ENCODE measurements around the gene ZNF90. TPM values are rescaled to one million over a fixed set of nuclear protein-coding genes. Genes with fewer than 3 reads are reported as not detected.

ZNF90 gene
- total and polyA plus RNA-seq, 7 donors = 1.5 to 4.6 (median 2.8) TPM; not detected in 1

DNA sequence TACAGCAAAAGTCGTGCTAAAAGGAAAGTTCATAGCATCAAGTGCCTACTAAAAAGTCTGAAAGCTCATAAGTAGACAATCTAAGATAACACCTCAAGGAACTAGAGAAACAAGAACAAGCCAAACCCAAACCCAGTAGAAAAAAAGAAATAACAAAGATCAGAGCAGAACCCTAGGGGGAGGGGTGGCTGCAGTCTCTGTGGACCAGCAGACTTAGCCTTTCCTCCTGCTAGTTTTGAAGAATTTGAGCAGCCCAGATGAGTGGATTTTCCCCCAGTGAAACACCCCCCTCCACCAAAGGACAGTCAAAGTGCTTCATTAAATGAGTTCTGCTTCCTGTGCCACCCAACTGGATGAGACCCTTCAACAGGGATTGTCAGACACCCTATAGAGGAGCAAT, 86.7 kb downstream of the ZNF90 start:
- Histone ChIP-seq H3K4me1 (peaks cover 0 to 9% (median 7%) of the 10 kb centered on the region in 4 donors), H3K36me3 (no peaks in the 10 kb centered on the region), H3K9me3 (no peaks in the 10 kb centered on the region), H3K4me3 (no peak overlapping the region), H3K27me3 (no peaks in the 10 kb centered on the region), H3K27ac (no peak overlapping the region)
- TF ChIP-seq, protein P1, sequence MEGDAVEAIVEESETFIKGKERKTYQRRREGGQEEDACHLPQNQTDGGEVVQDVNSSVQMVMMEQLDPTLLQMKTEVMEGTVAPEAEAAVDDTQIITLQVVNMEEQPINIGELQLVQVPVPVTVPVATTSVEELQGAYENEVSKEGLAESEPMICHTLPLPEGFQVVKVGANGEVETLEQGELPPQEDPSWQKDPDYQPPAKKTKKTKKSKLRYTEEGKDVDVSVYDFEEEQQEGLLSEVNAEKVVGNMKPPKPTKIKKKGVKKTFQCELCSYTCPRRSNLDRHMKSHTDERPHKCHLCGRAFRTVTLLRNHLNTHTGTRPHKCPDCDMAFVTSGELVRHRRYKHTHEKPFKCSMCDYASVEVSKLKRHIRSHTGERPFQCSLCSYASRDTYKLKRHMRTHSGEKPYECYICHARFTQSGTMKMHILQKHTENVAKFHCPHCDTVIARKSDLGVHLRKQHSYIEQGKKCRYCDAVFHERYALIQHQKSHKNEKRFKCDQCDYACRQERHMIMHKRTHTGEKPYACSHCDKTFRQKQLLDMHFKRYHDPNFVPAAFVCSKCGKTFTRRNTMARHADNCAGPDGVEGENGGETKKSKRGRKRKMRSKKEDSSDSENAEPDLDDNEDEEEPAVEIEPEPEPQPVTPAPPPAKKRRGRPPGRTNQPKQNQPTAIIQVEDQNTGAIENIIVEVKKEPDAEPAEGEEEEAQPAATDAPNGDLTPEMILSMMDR (IDR thresholded peaks at IDR 0.05) = no peak
- TF ChIP-seq POLR2A (IDR thresholded peaks at IDR 0.05) (no peak), EP300 (IDR thresholded peaks at IDR 0.05) (no peak), POLR2AphosphoS5 (IDR thresholded peaks at IDR 0.05) (no peak)
- WGBS, 2 donors = 93 to 94% methylated on average over 1 of the region's 1 CpG
- intact Hi-C loops (cut with DNase I) = no loop called here
- DNase-seq = no peak

DNA sequence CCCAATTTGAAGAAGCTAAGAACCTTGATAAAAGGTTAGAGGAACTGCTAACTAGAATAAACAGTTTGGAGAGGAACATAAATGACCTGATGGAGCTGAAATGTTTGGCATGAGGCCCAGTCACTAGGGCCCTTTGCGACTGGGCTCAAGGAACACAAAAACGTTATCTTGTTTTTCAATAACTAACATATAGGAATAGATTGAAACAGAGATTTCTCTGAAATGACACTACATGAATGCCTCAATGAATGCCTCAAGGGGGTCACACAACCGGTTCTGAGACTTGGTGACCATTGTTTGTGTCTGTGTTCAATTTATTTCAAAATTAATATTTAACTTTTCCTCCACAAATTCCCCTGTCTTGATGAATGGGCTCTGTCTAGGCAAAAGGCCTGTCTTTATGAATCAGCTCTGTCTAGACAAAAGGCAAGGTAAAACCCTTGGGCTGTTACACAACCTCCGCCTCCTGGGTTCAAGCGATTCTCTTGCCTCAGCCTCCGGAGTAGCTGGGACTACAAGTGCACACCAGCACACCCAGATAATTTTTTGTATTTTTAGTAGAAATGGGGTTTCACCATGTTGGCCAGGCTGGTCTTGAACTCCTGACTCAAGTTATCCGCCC, 88.3 kb downstream of the ZNF90 start:
- intact Hi-C loops (cut with DNase I) = loop anchor here (5.0 kb wide), 2 partner anchors 89 to 129 kb away; partner anchors contain the start of genes ZNF682 and ZNF90
- TF ChIP-seq, protein P1 (IDR thresholded peaks at IDR 0.05) = no peak
- no peak for TF ChIP-seq POLR2AphosphoS5 (IDR thresholded peaks at IDR 0.05)
- TF ChIP-seq POLR2A (IDR thresholded peaks at IDR 0.05) = no peak
- TF ChIP-seq EP300 (IDR thresholded peaks at IDR 0.05) = no peak
- 68 to 83% methylated on average over 7 of the region's 7 CpGs for WGBS, 2 donors
- H3K27me3 ChIP-seq = no peaks in the 10 kb centered on the region
- peaks cover 0 to 9% (median 7%) of the 10 kb centered on the region in 4 donors for H3K4me1 ChIP-seq
- DNase-seq = no peak
- no peak overlapping the region for H3K27ac ChIP-seq
- no peak overlapping the region for H3K4me3 ChIP-seq
- H3K36me3 ChIP-seq = peaks cover 0 to 6% (median under 1%) of the 10 kb centered on the region in 4 donors
- H3K9me3 ChIP-seq = no peaks in the 10 kb centered on the region

GRCh38 chr19:20167020-20167644, 89.3 kb downstream of the ZNF90 start, which contains the start of gene ZNF486:
Gene ZNF486 (plus strand): TSS chr19:20167214. CDS start chr19:20167331, 117 bp downstream.
- peak; percentile 49 to 82 (median 78) for TF ChIP-seq POLR2AphosphoS5 (IDR thresholded peaks at IDR 0.05)
- peak in 1 of 2 donors; percentile 32 for TF ChIP-seq POLR2A (IDR thresholded peaks at IDR 0.05)
- TF ChIP-seq, protein P1 (IDR thresholded peaks at IDR 0.05) = no peak
- TF ChIP-seq EP300 (IDR thresholded peaks at IDR 0.05) = no peak
- 4 to 11% methylated on average over 25 of the region's 25 CpGs for WGBS, 2 donors
- intact Hi-C loops (cut with DNase I) = loop anchor here (5.0 kb wide), 2 partner anchors 90 to 130 kb away; partner anchors contain the start of genes ZNF682 and ZNF90

DNA sequence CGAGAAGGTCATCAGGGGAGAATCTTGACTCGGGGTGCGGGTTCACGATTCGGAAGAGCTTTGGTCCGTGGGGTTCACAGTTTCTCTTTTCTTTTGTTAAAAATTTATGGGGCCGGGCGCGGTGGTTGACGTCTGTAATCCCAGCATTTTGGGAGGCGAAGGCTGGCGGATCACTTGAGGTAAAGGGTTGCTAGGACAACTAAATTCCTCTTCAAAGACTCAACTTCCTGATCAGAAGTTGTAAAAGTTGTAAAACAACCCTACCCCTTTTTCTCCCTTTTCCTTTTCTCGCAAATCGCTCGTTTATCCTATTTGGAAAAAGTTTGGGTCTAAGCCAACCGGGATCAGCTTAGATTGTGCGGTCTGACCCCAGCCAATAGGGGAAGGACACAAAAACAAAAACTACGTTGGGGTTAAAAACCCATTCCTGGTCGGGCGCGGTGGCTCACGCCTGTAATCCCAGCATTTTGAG, 89.9 kb downstream of the ZNF90 start:
- WGBS, 2 donors = 28 to 29% methylated on average over 22 of the region's 22 CpGs
- H3K4me1 ChIP-seq = peaks cover 0 to 9% (median 7%) of the 10 kb centered on the region in 4 donors
- peaks cover 0 to 8% (median 3%) of the 10 kb centered on the region in 4 donors for H3K36me3 ChIP-seq
- intact Hi-C loops (cut with DNase I) = loop anchor here (5.0 kb wide), 2 partner anchors 90 to 130 kb away; partner anchors contain the start of genes ZNF682 and ZNF90
- H3K4me3 ChIP-seq = peak overlapping the region; percentile 54 to 71 (median 66)
- H3K9me3 ChIP-seq = no peaks in the 10 kb centered on the region
- H3K27me3 ChIP-seq = no peaks in the 10 kb centered on the region
- H3K27ac ChIP-seq = peak overlapping the region; percentile 67 to 85 (median 72)
- TF ChIP-seq EP300 (IDR thresholded peaks at IDR 0.05) = no peak
- no peak for TF ChIP-seq POLR2AphosphoS5 (IDR thresholded peaks at IDR 0.05)
- TF ChIP-seq, protein P1 (IDR thresholded peaks at IDR 0.05) = no peak
- TF ChIP-seq POLR2A (IDR thresholded peaks at IDR 0.05) = no peak
- DNase-seq = no peak

More at GRCh38 chr19:20167020-20167644, 89.3 kb downstream of the ZNF90 start, which contains the start of gene ZNF486:
- Histone ChIP-seq H3K4me3 (peak within 1 kb of the TSS; percentile 54 to 71 (median 66)), H3K4me1 (peaks cover 0 to 9% (median 7%) of the 10 kb centered on the region in 4 donors), H3K36me3 (peaks cover 0 to 8% (median 3%) of the 10 kb centered on the region in 4 donors), H3K27me3 (no peaks in the 10 kb centered on the region), H3K9me3 (no peaks in the 10 kb centered on the region), H3K27ac (peak within 1 kb of the TSS; percentile 67 to 85 (median 72))
- peak; percentile 98 for DNase-seq

Small RNAs within 50 kb of the gene (small RNA-seq; reads per million reads assigned to genes)
- gene AC006539.3 = 0 reads per million in 3 donors

Other genes starting within 250 kb of the ZNF90 start
- 10 to 100 TPM in 1 of 4 donors, 1 to 10 TPM in 3; 2.4 to 11.6 (median 7.3) TPM for gene ZNF253, start 212.1 kb upstream of the ZNF90 start, total RNA-seq
- 1 to 10 TPM; 2.4 to 5.5 (median 2.5) TPM for gene ZNF253, start 212.1 kb upstream of the ZNF90 start, polyA plus RNA-seq
- gene ZNF93, start 177.1 kb upstream of the ZNF90 start, total RNA-seq = 10 to 100 TPM in 1 of 4 donors, 1 to 10 TPM in 3; 5.1 to 14.4 (median 6.7) TPM
- gene ZNF93, start 177.1 kb upstream of the ZNF90 start, polyA plus RNA-seq = 1 to 10 TPM; 1.2 to 3.9 (median 1.8) TPM
- 1 to 10 TPM; 1.8 to 3.0 (median 2.1) TPM for gene ZNF682, start 38.5 kb upstream of the ZNF90 start, total RNA-seq
- 1 to 10 TPM in 2 of 3 donors, under 1 TPM in 1; 0.69 to 2.8 (median 1.8) TPM for gene ZNF682, start 38.5 kb upstream of the ZNF90 start, polyA plus RNA-seq
- gene ZNF486, start 89.2 kb downstream of the ZNF90 start, total RNA-seq = 1 to 10 TPM; 2.9 to 4.2 (median 3.8) TPM
- gene ZNF486, start 89.2 kb downstream of the ZNF90 start, polyA plus RNA-seq = 1 to 10 TPM in 2 of 3 donors, under 1 TPM in 1; 0.92 to 3.5 (median 1.8) TPM